HFFc6 (cell line): ENCODE results near the gene BLCAP. TPM values are rescaled to one million over a fixed set of nuclear protein-coding genes. Genes with fewer than 3 reads are reported as not detected.

ENCODE experiments used
- DNase-seq: peaks from one replicate; pipeline ENCODE4 v3.0.0-alpha.2; 2018
- H3K27ac Mint-ChIP-seq: 2 replicates; pipeline ENCODE4 v1.8.0; 2020; ENCODE audit warnings: mild to moderate bottlenecking, mixed read lengths
- H3K27me3 Mint-ChIP-seq: 2 replicates; pipeline ENCODE4 v1.8.0; 2021; ENCODE audit warnings: mild to moderate bottlenecking, moderate library complexity, mixed read lengths; ENCODE audit not compliant: insufficient read depth
- H3K36me3 Mint-ChIP-seq: 2 replicates; pipeline ENCODE4 v1.8.0; 2021; ENCODE audit warnings: low read depth, mixed read lengths
- H3K4me1 Mint-ChIP-seq: 2 replicates; pipeline ENCODE4 v1.8.0; 2020; ENCODE audit warnings: low read depth, mixed read lengths
- H3K4me3 Mint-ChIP-seq: 2 replicates; pipeline ENCODE4 v1.8.0; 2020; ENCODE audit warnings: mild to moderate bottlenecking, moderate library complexity, mixed read lengths
- H3K9me3 Mint-ChIP-seq: 2 replicates; pipeline ENCODE4 v1.8.0; 2020; ENCODE audit warnings: mild to moderate bottlenecking, mixed read lengths
- total RNA-seq, 6 experiments: library from RNA; stranded (reverse); fragmentation: NEBNext Ultra II Directional; extraction: Animal tissue kit (Norgen Biotek cat#: 25700); gene quantifications; 2 replicates in 1 of 6; 3 replicates in 5 of 6; pipeline ENCODE4 v1.2.3, GENCODE V29; 2021
- TF ChIP-seq, protein P1 (sequence below): fragments of 200-600 bp; sonication (generic); IDR thresholded peaks from 2 replicates; pipeline ENCODE4 v1.5.0; 2021; ENCODE audit warnings: antibody characterized with exemption, mild to moderate bottlenecking

BLCAP gene
- total RNA-seq, 6 experiments from 2014 or later = 83.7 to 110 (median 97.3) TPM

DNA sequence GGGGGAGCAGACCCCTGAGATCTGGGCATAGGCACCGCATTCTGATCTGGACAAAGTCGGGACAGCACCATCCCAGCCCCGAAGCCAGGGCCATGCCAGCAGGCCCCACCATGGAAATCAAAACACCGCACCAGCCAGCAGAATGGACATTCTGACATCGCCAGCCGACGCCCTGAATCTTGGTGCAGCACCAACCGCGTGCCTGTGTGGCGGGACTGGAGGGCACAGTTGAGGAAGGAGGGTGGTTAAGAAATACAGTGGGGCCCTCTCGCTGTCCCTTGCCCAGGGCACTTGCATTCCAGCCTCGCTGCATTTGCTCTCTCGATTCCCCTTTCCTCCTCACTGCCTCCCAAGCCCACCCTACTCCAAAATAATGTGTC lies 4.7 kb downstream of the BLCAP start:
- peaks cover 50% of the 10 kb centered on the region for H3K4me1 Mint-ChIP-seq
- H3K27me3 Mint-ChIP-seq = peaks cover 9% of the 10 kb centered on the region
- no peaks in the 10 kb centered on the region for H3K9me3 Mint-ChIP-seq
- no peak for DNase-seq
- no peak overlapping the region for H3K27ac Mint-ChIP-seq
- TF ChIP-seq, protein P1, sequence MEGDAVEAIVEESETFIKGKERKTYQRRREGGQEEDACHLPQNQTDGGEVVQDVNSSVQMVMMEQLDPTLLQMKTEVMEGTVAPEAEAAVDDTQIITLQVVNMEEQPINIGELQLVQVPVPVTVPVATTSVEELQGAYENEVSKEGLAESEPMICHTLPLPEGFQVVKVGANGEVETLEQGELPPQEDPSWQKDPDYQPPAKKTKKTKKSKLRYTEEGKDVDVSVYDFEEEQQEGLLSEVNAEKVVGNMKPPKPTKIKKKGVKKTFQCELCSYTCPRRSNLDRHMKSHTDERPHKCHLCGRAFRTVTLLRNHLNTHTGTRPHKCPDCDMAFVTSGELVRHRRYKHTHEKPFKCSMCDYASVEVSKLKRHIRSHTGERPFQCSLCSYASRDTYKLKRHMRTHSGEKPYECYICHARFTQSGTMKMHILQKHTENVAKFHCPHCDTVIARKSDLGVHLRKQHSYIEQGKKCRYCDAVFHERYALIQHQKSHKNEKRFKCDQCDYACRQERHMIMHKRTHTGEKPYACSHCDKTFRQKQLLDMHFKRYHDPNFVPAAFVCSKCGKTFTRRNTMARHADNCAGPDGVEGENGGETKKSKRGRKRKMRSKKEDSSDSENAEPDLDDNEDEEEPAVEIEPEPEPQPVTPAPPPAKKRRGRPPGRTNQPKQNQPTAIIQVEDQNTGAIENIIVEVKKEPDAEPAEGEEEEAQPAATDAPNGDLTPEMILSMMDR = no peak
- no peak overlapping the region for H3K4me3 Mint-ChIP-seq
- peaks cover 34% of the 10 kb centered on the region for H3K36me3 Mint-ChIP-seq

DNA sequence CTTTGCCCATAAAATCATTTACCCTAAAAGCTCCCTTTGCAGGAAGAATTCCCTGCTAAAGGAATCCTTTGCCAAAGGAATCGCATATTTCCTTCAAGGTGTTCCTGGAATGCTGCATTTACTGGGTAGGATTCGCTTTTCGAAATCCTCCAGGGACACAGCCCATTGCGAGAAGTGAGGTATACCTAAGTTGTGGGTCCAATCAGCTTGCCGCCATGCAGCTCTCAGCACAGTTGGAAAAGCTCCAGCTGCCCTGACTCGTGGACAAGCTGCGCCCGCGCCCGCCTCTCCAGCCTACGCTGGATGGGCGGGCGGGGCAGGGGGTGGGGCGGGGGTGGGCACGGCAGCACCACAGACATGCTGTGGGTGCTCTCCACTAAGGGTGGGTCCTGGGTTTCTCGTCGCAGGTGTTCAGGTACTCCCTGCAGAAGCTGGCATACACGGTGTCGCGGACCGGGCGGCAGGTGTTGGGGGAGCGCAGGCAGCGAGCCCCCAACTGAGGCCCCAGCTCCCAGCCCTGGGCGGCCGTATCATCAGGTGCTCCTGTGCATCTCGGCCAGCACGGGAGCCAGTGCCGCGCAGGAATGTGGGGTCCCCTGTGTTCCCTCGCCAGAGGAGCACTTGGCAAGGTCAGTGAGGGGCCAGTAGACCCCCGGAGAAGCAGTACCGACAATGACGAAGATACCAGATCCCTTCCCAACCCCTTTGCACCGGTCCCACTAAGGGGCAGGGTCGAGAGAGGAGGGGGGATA lies 5.2 kb downstream of the BLCAP start:
- Mint-ChIP-seq H3K36me3 (peaks cover 40% of the 10 kb centered on the region), H3K4me1 (peaks cover 56% of the 10 kb centered on the region)
- no peak for DNase-seq

DNA sequence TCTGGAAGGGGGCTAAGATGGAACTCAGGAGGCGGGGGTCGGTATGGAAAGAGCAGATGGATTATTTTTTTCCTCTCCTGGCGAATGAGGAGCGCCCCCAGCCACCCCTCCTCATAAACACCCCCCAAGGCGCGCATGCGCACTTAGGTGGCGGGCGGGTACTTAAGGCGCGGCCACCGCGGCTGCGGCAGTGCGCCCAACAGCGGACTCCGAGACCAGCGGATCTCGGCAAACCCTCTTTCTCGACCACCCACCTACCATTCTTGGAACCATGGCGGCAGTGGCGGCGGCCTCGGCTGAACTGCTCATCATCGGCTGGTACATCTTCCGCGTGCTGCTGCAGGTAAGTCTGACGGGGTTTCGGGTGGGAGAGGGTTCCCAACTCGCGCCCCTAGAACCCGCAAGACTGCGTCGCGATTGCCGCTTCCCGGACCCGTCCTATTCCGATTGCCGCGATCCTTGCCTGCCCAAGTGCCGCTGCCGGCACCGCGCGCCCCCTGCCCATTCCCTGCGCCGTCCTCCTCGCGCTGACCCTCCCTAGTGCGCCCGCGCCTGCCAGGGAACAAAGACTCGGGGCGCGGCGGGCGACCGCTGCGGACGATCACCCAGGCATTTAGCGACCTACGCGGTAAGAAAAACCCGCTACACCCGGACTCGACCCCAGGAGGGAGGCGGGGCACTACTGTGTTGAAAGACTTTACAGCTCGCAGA lies 6.5 kb downstream of the BLCAP start, which contains the start of gene NNAT:
Gene NNAT, plus strand, starts transcription at position 190 of the 711 bp plus-strand sequence. Its CDS starts 82 bp downstream, at position 272.
- Mint-ChIP-seq H3K27ac (no peak within 1 kb of the TSS), H3K4me3 (no peak within 1 kb of the TSS), H3K4me1 (peaks cover 64% of the 10 kb centered on the region), H3K27me3 (peaks cover 9% of the 10 kb centered on the region; the same call in 1 of the 2 replicates), H3K36me3 (peaks cover 51% of the 10 kb centered on the region), H3K9me3 (no peaks in the 10 kb centered on the region)
- TF ChIP-seq, protein P1 = no peak
- no peak for DNase-seq

More for the DNA sequence above, 5.2 kb downstream of the BLCAP start:
- H3K27ac Mint-ChIP-seq = no peak overlapping the region
- H3K4me3 Mint-ChIP-seq = no peak overlapping the region
- peaks cover 9% of the 10 kb centered on the region; the same call in 1 of the 2 replicates for H3K27me3 Mint-ChIP-seq
- TF ChIP-seq, protein P1 = no peak
- no peaks in the 10 kb centered on the region for H3K9me3 Mint-ChIP-seq

DNA sequence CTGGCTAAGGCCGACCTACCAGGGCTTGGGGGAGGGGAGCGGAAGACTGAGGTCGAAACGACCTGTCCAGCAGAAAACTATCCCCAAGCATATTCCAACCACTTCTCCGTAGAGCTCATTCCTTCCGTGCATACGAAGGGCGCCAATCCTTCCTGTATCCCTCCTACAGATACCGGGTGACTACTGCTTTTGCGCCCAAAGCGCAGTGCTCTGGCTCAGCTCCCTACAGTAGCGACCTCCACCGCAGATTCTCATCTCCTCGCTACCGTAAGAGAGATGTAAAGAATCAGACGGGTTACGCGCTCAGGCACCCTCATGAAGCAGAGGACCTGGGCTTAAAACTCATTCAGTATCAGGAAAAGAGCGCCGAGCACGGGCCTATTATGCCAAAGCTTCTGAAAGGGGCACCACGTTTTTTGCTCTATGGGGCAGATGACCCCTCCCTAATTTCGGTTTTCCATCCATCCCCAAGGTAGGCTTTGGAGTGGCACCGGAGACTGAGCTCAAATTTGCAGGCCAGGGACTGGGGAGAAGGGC lies 7.2 kb downstream of the BLCAP start:
- H3K9me3 Mint-ChIP-seq = no peaks in the 10 kb centered on the region
- H3K27me3 Mint-ChIP-seq = peaks cover 9% of the 10 kb centered on the region; the same call in 1 of the 2 replicates
- no peak for DNase-seq
- H3K4me1 Mint-ChIP-seq = peaks cover 59% of the 10 kb centered on the region
- no peak overlapping the region for H3K4me3 Mint-ChIP-seq
- no peak overlapping the region for H3K27ac Mint-ChIP-seq
- H3K36me3 Mint-ChIP-seq = peaks cover 53% of the 10 kb centered on the region
- TF ChIP-seq, protein P1 = no peak

DNA sequence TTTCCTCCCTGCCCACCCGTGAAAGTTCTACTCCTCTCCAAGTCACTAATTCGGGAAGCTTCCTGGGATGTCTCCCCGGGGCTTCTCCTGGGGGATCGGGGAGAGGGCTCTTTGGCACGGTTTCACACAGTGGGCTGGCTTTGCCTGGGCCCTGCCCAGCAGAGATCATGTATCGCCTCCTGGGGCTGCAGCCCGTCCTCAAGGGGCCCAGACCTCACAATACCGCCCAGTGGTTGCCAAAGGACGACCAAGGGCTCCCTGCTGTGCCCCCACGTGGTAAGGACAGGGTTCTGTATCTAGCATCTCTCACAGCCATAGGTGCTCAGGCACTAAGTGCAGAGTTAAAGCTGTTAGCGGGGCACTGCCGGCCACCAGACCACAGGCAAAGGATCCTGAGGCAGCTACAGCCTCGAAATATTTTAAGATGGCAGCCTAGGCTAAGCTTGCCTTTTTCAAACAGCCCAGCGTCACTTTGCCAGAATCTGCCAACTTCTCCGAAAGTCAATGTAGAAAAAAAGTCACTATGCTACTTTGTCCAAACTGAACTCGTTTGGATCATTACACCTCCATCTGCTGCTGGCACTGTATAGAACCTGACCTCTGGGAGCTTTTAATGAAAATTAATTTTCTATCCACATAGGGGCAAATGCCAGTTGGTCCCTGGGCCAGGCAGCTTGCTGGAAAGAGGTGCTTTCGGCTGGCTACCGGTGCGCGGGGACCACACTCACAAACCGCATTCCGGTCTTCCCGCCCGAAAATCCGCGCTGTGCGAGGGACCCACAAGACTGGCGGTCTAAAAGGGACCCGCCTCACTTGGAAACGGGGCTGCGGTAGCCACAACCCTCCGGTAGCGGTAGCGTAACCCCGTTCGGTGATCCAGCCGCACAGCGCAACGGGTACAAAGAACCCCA lies 7.9 kb downstream of the BLCAP start:
- Mint-ChIP-seq H3K9me3 (no peaks in the 10 kb centered on the region), H3K27ac (no peak overlapping the region), H3K27me3 (peaks cover 7% of the 10 kb centered on the region; the same call in 1 of the 2 replicates), H3K36me3 (peaks cover 54% of the 10 kb centered on the region), H3K4me1 (peaks cover 52% of the 10 kb centered on the region), H3K4me3 (no peak overlapping the region)
- TF ChIP-seq, protein P1 = no peak
- no peak for DNase-seq
